HepG2 (cell line): ENCODE results near the gene SLC38A8. TPM values are rescaled to one million over a fixed set of nuclear protein-coding genes. Genes with fewer than 3 reads are reported as not detected.

Experiments used
- ARNTL ChIP-seq: sonication (generic); formaldehyde crosslinking; IDR thresholded peaks from 2 replicates; pipeline ENCODE4 v1.4.0; 2020; ENCODE audit warnings: mild to moderate bottlenecking, missing genetic modification reagents
- CAMTA2 ChIP-seq: sonication (generic); formaldehyde crosslinking; IDR thresholded peaks from 2 replicates; pipeline ENCODE4 v1.4.0; 2020; ENCODE audit warnings: mild to moderate bottlenecking, missing genetic modification reagents, borderline replicate concordance
- CHD2 ChIP-seq: IDR thresholded peaks from 2 replicates; pipeline ENCODE4 v1.6.1; 2011; ENCODE audit warnings: low read depth, low read length, improper control_type of control experiment
- DMTF1 ChIP-seq: sonication (generic); formaldehyde crosslinking; IDR thresholded peaks from 2 replicates; pipeline ENCODE4 v1.4.0; 2020; ENCODE audit warnings: mild to moderate bottlenecking, missing genetic modification reagents
- ETV6 ChIP-seq: sonication (generic); formaldehyde crosslinking; conservative IDR thresholded peaks from 2 replicates; pipeline ENCODE4 v1.4.0; 2020; ENCODE audit warnings: missing genetic modification reagents
- FOXO1 ChIP-seq: sonication (generic); formaldehyde crosslinking; IDR thresholded peaks from 2 replicates; pipeline ENCODE4 v1.4.0; 2020; ENCODE audit warnings: missing genetic modification reagents
- GATAD2A ChIP-seq: IDR thresholded peaks from 2 replicates; pipeline ENCODE4 v1.6.1; 2016
- HIVEP1 ChIP-seq: sonication (generic); formaldehyde crosslinking; IDR thresholded peaks from 2 replicates; pipeline ENCODE4 v1.4.0; 2020; ENCODE audit warnings: mild to moderate bottlenecking, missing genetic modification reagents
- HMGXB4 ChIP-seq, 2 experiments: sonication (generic) in 1 of 2; formaldehyde crosslinking in 1 of 2; IDR thresholded peaks; 2 replicates each; pipeline versions ENCODE4 v1.4.0 to v1.6.1; 2018 to 2020; ENCODE audit warnings: missing genetic modification reagents in 2 of 2, borderline replicate concordance in 1 of 2, low read depth in 1 of 2, mild to moderate bottlenecking in 1 of 2, missing biosample characterization in 1 of 2
- KDM2A ChIP-seq: sonication (generic); formaldehyde crosslinking; IDR thresholded peaks from 2 replicates; pipeline ENCODE4 v1.4.0; 2020; ENCODE audit warnings: low read depth, missing genetic modification reagents, borderline replicate concordance
- MAFK ChIP-seq, 2 experiments: IDR thresholded peaks in 1 of 2; conservative IDR thresholded peaks in 1 of 2; 2 replicates each; pipeline ENCODE4 v1.6.1; 2011; ENCODE audit warnings: improper control_type of control experiment in 2 of 2, low read length in 2 of 2
- NCOR1 ChIP-seq: fragments of 200-600 bp; sonication (generic); IDR thresholded peaks from 2 replicates; pipeline ENCODE4 v1.7.0; 2017; ENCODE audit warnings: antibody characterized with exemption, low read length, borderline replicate concordance
- PBX3 ChIP-seq: sonication (generic); formaldehyde crosslinking; IDR thresholded peaks from 2 replicates; pipeline ENCODE4 v1.8.1; 2023; ENCODE audit warnings: missing genetic modification reagents, inconsistent platforms, borderline replicate concordance
- POGZ ChIP-seq: sonication (generic); formaldehyde crosslinking; IDR thresholded peaks from 2 replicates; pipeline ENCODE4 v1.4.0; 2020; ENCODE audit warnings: mild to moderate bottlenecking, missing genetic modification reagents
- REL ChIP-seq: sonication (generic); formaldehyde crosslinking; conservative IDR thresholded peaks from 2 replicates; pipeline ENCODE4 v1.8.0; 2022; ENCODE audit warnings: mild to moderate bottlenecking, missing genetic modification reagents, moderate library complexity
- RELA ChIP-seq: sonication (generic); formaldehyde crosslinking; IDR thresholded peaks from 2 replicates; pipeline ENCODE4 v1.4.0; 2020; ENCODE audit warnings: missing genetic modification reagents
- TRIM22 ChIP-seq: fragments of 450-650 bp; IDR thresholded peaks from 2 replicates; pipeline ENCODE4 v1.6.1; 2017
- TRIM24 ChIP-seq: sonication (generic); formaldehyde crosslinking; IDR thresholded peaks from 2 replicates; pipeline ENCODE4 v1.8.0; 2022; ENCODE audit warnings: mild to moderate bottlenecking, missing genetic modification reagents
- ZBTB20 ChIP-seq: sonication (generic); formaldehyde crosslinking; IDR thresholded peaks from 2 replicates; pipeline ENCODE4 v1.8.1; 2023; ENCODE audit warnings: missing genetic modification reagents, low read depth, mild to moderate bottlenecking, borderline replicate concordance
- ZBTB25 ChIP-seq: IDR thresholded peaks from 2 replicates; pipeline ENCODE4 v1.6.1; 2018; ENCODE audit warnings: missing genetic modification reagents
- ZNF552 ChIP-seq: sonication (generic); formaldehyde crosslinking; IDR thresholded peaks from 2 replicates; pipeline ENCODE4 v1.9.0; 2022; ENCODE audit warnings: missing genetic modification reagents, mild to moderate bottlenecking, borderline replicate concordance
- ZNF614 ChIP-seq: IDR thresholded peaks from 2 replicates; pipeline ENCODE4 v1.6.1; 2018; ENCODE audit warnings: missing biosample characterization, missing genetic modification reagents, inconsistent platforms, borderline replicate concordance
- polyA plus RNA-seq, 8 experiments: library from polyadenylated mRNA; depleted of rRNA in 3 of 8; stranded (reverse) in 7 of 8; unstranded in 1 of 8; fragments of >200 nt; fragmentation: Illumina TruSeq in 4 of 8; extraction: Trizol in 4 of 8; gene quantifications; 2 replicates each; pipeline versions ENCODE4 v1.2.1 to v1.2.3, GENCODE V29; 2011 to 2016; ENCODE audit warnings: low read depth in 4 of 8, missing spikeins in 1 of 8, mixed read lengths in 1 of 8; ENCODE audit not compliant: insufficient read depth in 1 of 8
- total RNA-seq, 5 experiments: library from RNA; depleted of rRNA; stranded (reverse); fragments of >200 nt; fragmentation: Illumina TruSeq; extraction: Trizol; gene quantifications; 2 replicates each; pipeline ENCODE4 v1.2.3, GENCODE V29; 2016; ENCODE audit warnings: low read depth in 1 of 5

The SLC38A8 gene
- total and polyA plus RNA-seq, 2 of the 13 experiments (the other 11 are each of a cell fraction or from before 2014, with no cell fraction given) = 0.24 to 0.37 TPM

GRCh38 chr16:84048270-84048669, 5.7 kb upstream of the SLC38A8 start (continued):
- TF ChIP-seq REL (CRISPR knock-in tag) (no peak), RELA (CRISPR knock-in tag) (no peak), ARNTL (CRISPR knock-in tag) (no peak), PBX3 (CRISPR knock-in tag) (no peak), ZBTB25 (CRISPR knock-in tag) (peak; percentile 55; the same call in 1 of the 2 replicates), ZNF552 (CRISPR knock-in tag) (no peak), DMTF1 (CRISPR knock-in tag) (no peak), CAMTA2 (CRISPR knock-in tag) (no peak), HMGXB4 (CRISPR knock-in tag; IDR thresholded peaks at IDR 0.05; ENCODE audit: borderline replicate concordance in 1 of 2, low read depth in 1 of 2) (0 out of 4 replicates have a peak, but pooled peaks of 1 of the 2 experiments have one; percentile 13), FOXO1 (CRISPR knock-in tag) (peak; percentile 57), TRIM24 (CRISPR knock-in tag) (no peak), NCOR1 (no peak), MAFK (conservative IDR thresholded peaks at IDR 0.05 in 1 of 2, IDR thresholded peaks at IDR 0.05 in 1 of 2; ENCODE audit: low read length in 2 of 2) (no peak), ETV6 (CRISPR knock-in tag) (no peak), ZNF614 (CRISPR knock-in tag) (peak; percentile 47; the same call in 1 of the 2 replicates), ZBTB20 (CRISPR knock-in tag) (no peak), KDM2A (CRISPR knock-in tag) (0 out of 2 replicates have a peak, but pooled peaks have one; percentile 43), POGZ (CRISPR knock-in tag) (no peak), GATAD2A (0 out of 2 replicates have a peak, but pooled peaks have one; percentile 28), CHD2 (no peak), HIVEP1 (CRISPR knock-in tag) (no peak), TRIM22 (no peak)
